Adrenal gland (tissue), 5 donors: ENCODE results near the gene HES5.

Source experiments
- CTCF ChIP-seq, 6 experiments: fragments of 450-650 bp in 4 of 6; fragments of 200-600 bp in 2 of 6; sonication (generic) in 1 of 6; IDR thresholded peaks; 1 replicate in 5 of 6; 2 replicates in 1 of 6; pipeline versions ENCODE4 v1.5.1 to v1.8.0; 2016 to 2021; ENCODE audit warnings: antibody characterized with exemption in 6 of 6, mild to moderate bottlenecking in 2 of 6, moderate library complexity in 1 of 6
- POLR2A ChIP-seq, 2 donors: fragments of 450-650 bp; IDR thresholded peaks; one replicate each; pipeline ENCODE4 v1.6.1; 2017; ENCODE audit warnings: antibody characterized with exemption in 2 of 2, mild to moderate bottlenecking in 2 of 2, moderate library complexity in 1 of 2
- donor health status: DM: no; HTN: no; CAD: no.

GRCh38 chr1:2529784-2530512, at the start of gene HES5:
- no peak for TF ChIP-seq CTCF (IDR thresholded peaks at IDR 0.05)
- TF ChIP-seq POLR2A (IDR thresholded peaks at IDR 0.05): no peak
